ENCODE data around the gene ADGRE3.

Gene ADGRE3

GRCh38 chr19:14674764-14675163 is at the start of gene ADGRE3:
TSS of gene ADGRE3 (minus strand) at chr19:14674844. CDS start at chr19:14674770, 74 bp downstream.
- no peak within 1 kb of the TSS for H3K4me3 ChIP-seq (ENCODE audit: control insufficient read depth, low read depth, low read length)
- no peak for TF ChIP-seq CTCF (conservative IDR thresholded peaks at IDR 0.05; ENCODE audit: control insufficient read depth, insufficient read depth, low read depth, low read length)
- DNase-seq (ENCODE audit: low read depth) = peak; percentile 5

- H3K4me3 ChIP-seq (ENCODE audit: control insufficient read depth, low read depth, low read length) = no peak overlapping the region
- DNase-seq (ENCODE audit: low read depth) = no peak
- TF ChIP-seq CTCF (conservative IDR thresholded peaks at IDR 0.05; ENCODE audit: control insufficient read depth, insufficient read depth, low read depth, low read length) = no peak
These were observed 47.5 kb upstream of the ADGRE3 start for GRCh38 chr19:14722127-14722526.

GRCh38 chr19:14719162-14719561 is 44.5 kb upstream of the ADGRE3 start:
- TF ChIP-seq CTCF (conservative IDR thresholded peaks at IDR 0.05; ENCODE audit: control insufficient read depth, insufficient read depth, low read depth, low read length) = no peak
- H3K4me3 ChIP-seq (ENCODE audit: control insufficient read depth, low read depth, low read length) = no peak overlapping the region
- DNase-seq (ENCODE audit: low read depth) = no peak

GRCh38 chr19:14718522-14719116 is 44.0 kb upstream of the ADGRE3 start:
- DNase-seq (ENCODE audit: low read depth) = peak; percentile 15

GRCh38 chr19:14715841-14716240 is 41.2 kb upstream of the ADGRE3 start:
- no peak overlapping the region for H3K4me3 ChIP-seq (ENCODE audit: control insufficient read depth, low read depth, low read length)
- TF ChIP-seq CTCF (conservative IDR thresholded peaks at IDR 0.05; ENCODE audit: control insufficient read depth, insufficient read depth, low read depth, low read length) = no peak
- DNase-seq (ENCODE audit: low read depth) = no peak

More at GRCh38 chr19:14718522-14719116, 44.0 kb upstream of the ADGRE3 start:
- no peak overlapping the region for H3K4me3 ChIP-seq (ENCODE audit: control insufficient read depth, low read depth, low read length)
- no peak for TF ChIP-seq CTCF (conservative IDR thresholded peaks at IDR 0.05; ENCODE audit: control insufficient read depth, insufficient read depth, low read depth, low read length)

GRCh38 chr19:14704450-14704849 is 29.8 kb upstream of the ADGRE3 start:
- DNase-seq (ENCODE audit: low read depth) = no peak
- no peak overlapping the region for H3K4me3 ChIP-seq (ENCODE audit: control insufficient read depth, low read depth, low read length)
- TF ChIP-seq CTCF (conservative IDR thresholded peaks at IDR 0.05; ENCODE audit: control insufficient read depth, insufficient read depth, low read depth, low read length) = no peak

GRCh38 chr19:14703833-14704232 is 29.2 kb upstream of the ADGRE3 start:
- no peak for DNase-seq (ENCODE audit: low read depth)
- H3K4me3 ChIP-seq (ENCODE audit: control insufficient read depth, low read depth, low read length) = no peak overlapping the region
- no peak for TF ChIP-seq CTCF (conservative IDR thresholded peaks at IDR 0.05; ENCODE audit: control insufficient read depth, insufficient read depth, low read depth, low read length)
